ENCODE measurements around the gene STAT5A.
A peak's percentile ranks its signal among the peaks of the same experiment; 100 is the strongest.
"Not testable (repeated sequence)": the region's sequence is repeated elsewhere in the genome, so short reads cannot be mapped to it uniquely, and the experiment has no call there.

Gene STAT5A

GRCh38 chr17:42287977-42288802 lies at the start of gene STAT5A:
TSS of gene STAT5A (plus strand) at chr17:42288498. CDS start at chr17:42289412, 914 bp downstream.
- DNase-seq, result peak; percentile 73

DNA sequence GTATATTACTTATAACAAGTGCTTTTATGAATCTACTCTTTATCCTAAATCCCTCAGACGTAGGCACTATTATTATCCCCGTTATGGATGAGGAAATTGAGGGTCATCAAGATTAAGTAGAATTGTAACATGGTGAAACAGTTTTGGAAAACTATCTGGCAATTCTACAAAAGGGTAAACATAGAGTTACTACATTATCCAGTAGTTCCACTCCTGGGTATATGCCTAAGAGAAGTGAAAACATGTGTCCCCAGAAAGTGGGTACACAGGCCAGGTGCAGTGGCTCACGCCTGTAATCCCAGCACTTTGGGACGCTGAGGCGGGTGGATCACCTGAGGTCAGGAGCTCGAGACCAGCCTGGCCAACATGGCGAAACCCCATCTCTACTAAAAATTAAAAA lies 48.7 kb upstream of the STAT5A start:
- DNase-seq, result not testable (repeated sequence)

DNA sequence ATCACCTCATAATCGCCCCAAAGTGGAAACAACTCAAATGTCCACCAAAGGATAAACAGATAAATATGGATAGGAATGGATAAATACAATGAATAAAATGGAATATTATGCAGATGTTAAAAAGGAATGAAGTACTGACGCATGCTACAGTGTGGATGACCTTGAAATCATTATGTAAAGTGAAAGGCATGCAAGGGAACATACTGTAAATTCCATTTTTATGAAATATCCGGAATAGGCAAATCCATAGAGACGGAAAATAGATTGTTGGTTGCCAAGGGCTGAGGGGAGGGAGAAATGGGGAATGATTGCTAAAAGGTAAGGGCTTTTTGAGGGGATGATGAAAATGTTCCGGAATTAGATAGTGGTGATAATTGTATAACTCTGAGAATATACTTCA lies 48.1 kb upstream of the STAT5A start:
- DNase-seq, result no peak

- not testable (repeated sequence) for DNase-seq
Measured at GRCh38 chr17:42240863-42241262, 47.4 kb upstream of the STAT5A start.

DNA sequence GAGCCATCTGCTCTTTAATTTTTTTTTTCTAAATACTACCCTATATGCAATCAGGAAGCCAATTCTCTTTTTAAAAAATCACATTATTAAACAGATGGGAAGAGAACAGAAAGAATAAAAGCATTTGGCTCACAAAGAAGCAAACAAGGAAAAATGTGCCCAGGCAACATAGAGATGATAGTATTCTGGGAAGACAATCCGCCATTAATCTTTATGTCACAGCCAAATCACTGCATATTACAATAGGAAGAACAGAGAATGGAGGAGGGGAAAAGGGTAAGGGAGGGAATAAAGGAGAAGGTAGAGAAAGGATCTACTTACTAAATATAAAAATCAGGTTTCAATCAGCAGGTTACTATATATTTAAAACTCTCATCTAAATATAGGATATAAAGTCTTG lies 46.4 kb upstream of the STAT5A start:
- DNase-seq, result no peak

DNA sequence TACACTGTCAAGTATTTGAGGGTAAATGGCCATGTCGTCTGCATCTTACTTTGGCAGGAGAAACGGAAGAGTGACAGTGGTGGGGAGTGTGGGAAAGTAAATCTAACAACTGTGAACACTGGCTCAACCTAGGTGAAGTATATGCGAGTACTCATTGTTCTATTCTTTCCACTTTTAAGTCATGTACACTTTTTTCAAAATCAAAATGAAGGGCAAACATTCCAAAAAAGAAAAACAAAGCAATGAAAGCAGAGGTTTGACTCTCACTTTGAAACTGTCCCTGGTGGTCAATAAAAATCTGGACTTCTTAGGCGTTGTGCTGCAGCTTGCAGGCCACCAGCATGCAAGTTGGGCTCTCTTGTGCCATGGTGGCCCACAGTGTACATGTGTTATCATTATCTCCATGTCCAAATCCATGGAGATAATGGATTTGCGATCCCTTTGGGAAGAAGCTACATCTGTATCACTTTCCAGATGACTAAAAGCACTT lies 44.8 kb upstream of the STAT5A start:
- DNase-seq, result no peak

- DNase-seq, result not testable (repeated sequence)
Measured at GRCh38 chr17:42244116-42244515, 44.2 kb upstream of the STAT5A start.

GRCh38 chr17:42245183-42245582 lies 43.1 kb upstream of the STAT5A start:
- not testable (repeated sequence) for DNase-seq

DNA sequence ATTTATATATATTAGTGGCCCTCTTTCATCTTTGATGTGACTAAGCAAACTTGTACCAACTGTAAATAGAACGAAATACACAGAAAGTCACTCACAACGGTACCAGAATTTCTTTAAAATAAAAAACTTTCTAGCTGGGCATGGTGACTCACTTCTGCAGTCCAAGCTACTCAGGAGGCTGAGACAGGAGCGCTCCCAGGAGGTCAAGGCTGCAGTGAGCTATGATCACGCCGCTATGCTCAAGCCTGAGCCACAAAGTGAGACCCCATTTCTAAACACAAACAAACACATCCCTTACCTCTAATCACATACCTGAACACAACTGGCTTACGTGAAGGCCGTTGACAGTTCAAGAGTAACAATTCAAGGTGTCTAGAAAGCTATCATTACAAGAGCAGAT lies 41.8 kb upstream of the STAT5A start:
- DNase-seq, result no peak

GRCh38 chr17:42247734-42248133 lies 40.6 kb upstream of the STAT5A start:
- no peak for DNase-seq

GRCh38 chr17:42248351-42249179 lies 39.7 kb upstream of the STAT5A start:
- DNase-seq, result peak; percentile 94

DNA sequence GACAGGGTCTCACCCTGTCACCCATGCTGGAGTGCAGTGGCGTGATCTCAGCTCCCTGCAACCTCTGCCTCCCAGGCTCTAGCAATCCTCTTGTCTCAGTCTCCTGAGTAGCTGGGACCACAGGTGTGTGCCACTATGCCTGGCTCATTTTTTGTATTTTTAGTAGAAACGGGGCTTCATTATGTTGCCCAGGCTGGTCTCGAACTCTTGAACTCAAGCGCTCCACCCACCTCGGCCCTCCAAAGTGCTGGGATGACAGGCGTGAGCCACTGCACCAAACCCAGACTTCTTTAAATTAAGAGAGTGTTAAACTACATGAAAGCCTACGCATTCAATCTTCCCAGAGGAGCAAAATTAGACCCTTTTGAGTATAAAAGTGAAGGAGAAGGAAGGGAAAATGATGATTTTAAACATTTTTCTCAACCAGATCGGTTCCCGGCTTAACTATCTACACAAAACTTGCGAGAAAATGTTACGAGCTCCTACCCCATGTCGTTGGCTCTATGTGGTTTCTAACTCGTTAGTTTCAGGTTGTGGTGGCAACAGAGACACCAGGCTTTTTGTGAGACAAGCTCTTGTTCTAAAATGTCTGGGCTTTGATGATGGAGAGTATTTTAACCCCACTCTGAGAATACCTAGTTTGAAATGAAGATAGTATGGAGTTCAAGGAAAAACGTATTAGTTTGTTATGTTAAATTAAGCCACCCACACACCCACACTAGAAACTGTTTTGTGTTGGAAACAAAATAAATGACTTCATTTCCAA lies 38.4 kb upstream of the STAT5A start:
- no peak for DNase-seq

- no peak for DNase-seq
Measured at GRCh38 chr17:42251115-42251514, 37.2 kb upstream of the STAT5A start.

GRCh38 chr17:42252597-42253550 lies 35.4 kb upstream of the STAT5A start:
- no peak for DNase-seq

DNA sequence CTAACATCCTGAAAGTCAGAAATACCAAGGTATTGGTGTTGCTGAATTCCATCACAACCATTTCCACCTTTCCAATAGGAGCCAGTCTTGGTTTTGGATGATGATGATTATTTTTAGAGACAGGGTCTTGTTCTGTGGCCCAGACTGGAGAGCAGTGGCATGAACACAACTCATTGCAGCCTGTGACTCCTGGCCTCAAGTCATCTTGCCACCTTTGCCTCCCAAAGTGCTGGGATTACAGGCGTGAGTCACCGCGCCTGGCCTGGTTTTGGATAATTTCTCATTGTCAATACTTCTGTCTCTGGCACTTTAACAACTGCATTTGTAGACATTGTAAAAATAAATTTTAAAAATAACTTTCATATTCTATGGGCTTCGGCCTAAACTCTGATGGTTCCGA lies 34.7 kb upstream of the STAT5A start:
- DNase-seq, result no peak

GRCh38 chr17:42255445-42255844 lies 32.9 kb upstream of the STAT5A start:
- no peak for DNase-seq

- no peak for DNase-seq
Measured at GRCh38 chr17:42260318-42260717, 28.0 kb upstream of the STAT5A start.

DNA sequence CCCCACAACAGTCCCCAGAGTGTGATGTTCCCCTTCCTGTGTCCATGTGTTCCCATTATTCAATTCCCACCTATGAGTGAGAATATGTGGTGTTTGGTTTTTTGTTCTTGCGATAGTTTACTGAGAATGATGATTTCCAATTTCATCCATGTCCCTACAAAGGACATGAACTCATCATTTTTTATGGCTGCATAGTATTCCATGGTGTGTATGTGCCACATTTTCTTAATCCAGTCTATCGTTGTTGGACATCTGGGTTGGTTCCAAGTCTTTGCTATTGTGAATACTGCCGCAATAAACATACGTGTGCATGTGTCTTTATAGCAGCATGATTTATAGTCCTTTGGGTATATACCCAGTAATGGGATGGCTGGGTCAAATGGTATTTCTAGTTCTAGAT lies 23.9 kb upstream of the STAT5A start:
- DNase-seq, result not testable (repeated sequence)

GRCh38 chr17:42266462-42266861 lies 21.8 kb upstream of the STAT5A start:
- DNase-seq, result no peak

DNA sequence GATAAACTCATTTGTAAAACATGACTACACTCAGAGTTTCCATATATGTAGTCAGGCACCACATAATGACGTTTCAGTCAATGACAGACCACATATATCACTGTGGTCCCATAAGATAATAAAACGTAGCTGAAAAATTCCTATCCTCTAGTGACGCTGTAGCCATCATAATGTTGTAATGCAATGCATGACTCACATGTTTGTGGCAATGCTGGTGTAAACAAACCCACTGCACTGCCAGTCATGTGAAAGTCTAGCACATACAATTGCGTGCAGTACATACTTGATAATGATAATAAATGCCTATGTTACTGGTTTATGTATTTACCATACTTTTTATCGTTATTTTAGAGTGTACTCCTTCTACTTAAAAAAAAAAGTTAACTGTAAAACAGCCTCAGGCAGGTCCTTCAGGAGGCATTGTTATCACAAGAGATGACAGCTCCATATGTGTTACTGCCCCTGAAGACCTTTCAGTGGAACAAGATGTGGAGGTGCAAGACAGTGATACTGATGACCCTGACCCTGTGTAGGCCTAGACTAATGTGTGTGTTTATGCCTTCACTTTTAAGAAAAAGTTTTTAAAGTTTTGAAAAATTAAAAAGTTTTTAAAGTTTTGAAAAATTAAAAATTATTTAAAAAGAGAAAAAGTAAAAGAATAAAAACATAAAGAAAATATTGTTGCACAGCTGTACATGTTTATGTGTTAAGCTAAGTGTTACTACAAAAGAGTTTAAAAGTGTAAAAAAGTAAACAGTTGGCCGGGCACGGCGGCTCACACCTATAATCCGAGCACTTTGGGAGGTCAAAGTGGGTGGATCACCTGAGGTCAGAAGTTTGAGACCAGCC lies 21.2 kb upstream of the STAT5A start:
- DNase-seq, result no peak

DNA sequence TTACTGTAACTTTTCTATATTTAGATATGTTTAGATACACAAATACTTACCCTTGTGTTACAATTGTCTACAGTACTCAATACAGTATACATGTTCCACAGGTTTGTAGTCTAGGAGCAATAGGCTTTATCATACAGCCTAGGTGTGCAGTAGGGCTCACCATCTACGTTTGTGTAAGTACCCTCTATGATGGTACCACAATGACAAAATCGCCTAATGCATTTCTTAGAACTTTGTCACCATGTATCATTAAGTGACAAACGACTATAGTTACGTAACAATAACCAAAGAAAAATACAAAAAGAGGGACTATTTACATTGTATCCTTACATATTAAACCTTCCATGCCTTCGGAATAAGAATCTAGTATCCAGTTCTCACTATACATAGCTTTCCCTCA lies 20.1 kb upstream of the STAT5A start:
- DNase-seq, result no peak

All from midbrain (tissue), 1 donor.